ENCODE data around the gene DZANK1. TPM values are rescaled to one million over a fixed set of nuclear protein-coding genes. Genes with fewer than 3 reads are reported as not detected.

DZANK1 gene
- total and polyA plus RNA-seq, 2 of the 8 experiments (the other 6 are each of a cell fraction or from before 2014, with no cell fraction given), result 8.0 to 9.9 TPM

DNA sequence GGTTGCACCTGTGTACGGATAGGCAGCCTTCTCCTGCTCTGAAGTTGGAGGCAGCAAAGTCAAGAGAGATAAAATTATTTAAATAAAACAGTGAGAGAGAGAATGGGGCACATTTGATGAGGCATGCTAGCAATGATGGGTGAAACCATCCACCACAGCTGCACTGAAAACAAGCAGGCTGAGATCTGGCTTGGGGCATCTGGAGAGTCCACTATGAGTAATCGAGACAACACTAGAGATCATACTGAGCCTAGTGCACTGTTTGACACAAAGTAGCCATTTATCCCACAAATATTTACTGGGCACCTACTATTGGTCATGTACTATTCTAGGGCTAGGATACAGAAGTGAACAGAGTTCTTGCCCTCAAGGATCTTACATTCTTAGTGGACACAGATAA is 66.4 kb downstream of the DZANK1 start:
- no peaks in the 10 kb centered on the region for H3K79me2 ChIP-seq (ENCODE audit: control insufficient read depth in 1 of 2, insufficient read depth in 2 of 2, low read length in 2 of 2)
- H4K20me1 ChIP-seq (replicated peaks in 1 of 2; ENCODE audit: control insufficient read depth in 1 of 2, insufficient read depth in 2 of 2, low read length in 2 of 2), result no peaks in the 10 kb centered on the region
- no peaks in the 10 kb centered on the region for H3K27me3 ChIP-seq (replicated peaks in 1 of 4; ENCODE audit: control insufficient read depth in 3 of 4, extremely low read depth in 1 of 4, insufficient read depth in 3 of 4, low read length in 3 of 4)
- no peak for FAIRE-seq
- no peak overlapping the region for H4K8ac ChIP-seq (ENCODE audit: extremely low read depth, insufficient read depth, low read length)
- no peaks in the 10 kb centered on the region for H3K9me3 ChIP-seq (ENCODE audit: insufficient read depth in 2 of 2, low read depth in 1 of 2, low read length in 1 of 2)
- H3K23me2 ChIP-seq (ENCODE audit: low read depth, low read length), result no peaks in the 10 kb centered on the region
- H3K4ac ChIP-seq (replicated peaks; ENCODE audit: insufficient read length, low read depth, low read length), result no peak overlapping the region
- H2AK5ac ChIP-seq (ENCODE audit: low read depth, low read length), result no peak overlapping the region
- no peak overlapping the region for H3K9ac ChIP-seq (replicated peaks in 1 of 4; ENCODE audit: extremely low read depth in 1 of 4, low read depth in 3 of 4, low read length in 3 of 4)
- H3K14ac ChIP-seq (ENCODE audit: insufficient read length), result no peak overlapping the region
- H3K79me1 ChIP-seq (ENCODE audit: low read depth, low read length), result no peaks in the 10 kb centered on the region
- H3K36me3 ChIP-seq (ENCODE audit: control insufficient read depth in 2 of 4, insufficient read depth in 4 of 4, low read length in 3 of 4), result peaks cover 0 to 12% (median 2%) of the 10 kb centered on the region in 4 experiments; a peak in 3 of 8 replicates
- H2BK15ac ChIP-seq (ENCODE audit: low read length), result no peak overlapping the region
- no peak overlapping the region for H4K5ac ChIP-seq (ENCODE audit: insufficient read length, low read depth, low read length)
- H3K56ac ChIP-seq (replicated peaks; ENCODE audit: insufficient read length, low read depth, low read length), result no peak overlapping the region
- peaks cover 0 to under 1% (median 0%) of the 10 kb centered on the region in 4 experiments; a peak in 1 of 7 replicates for H3K4me1 ChIP-seq (replicated peaks in 1 of 4; ENCODE audit: control insufficient read depth in 3 of 4, insufficient read depth in 4 of 4, low read length in 3 of 4)
- H3K27ac ChIP-seq (ENCODE audit: low read depth, low read length), result no peak overlapping the region
- ChIA-PET CTCF (ENCODE audit: partially characterized antibody) (interaction anchor here (1.1 kb wide), 1 partner anchor 13 kb away, joined by 4 read pairs; no protein-coding TSS in a partner anchor), POLR2A (ENCODE audit: partially characterized antibody) (interaction anchor here (1.4 kb wide), 1 partner anchor 13 kb away, joined by 4 read pairs; no protein-coding TSS in a partner anchor)
- H2BK5ac ChIP-seq (ENCODE audit: low read depth, low read length), result no peak overlapping the region
- H3K23ac ChIP-seq (ENCODE audit: insufficient read length), result no peak overlapping the region
- no peak overlapping the region for H3K18ac ChIP-seq (ENCODE audit: extremely low read depth, low read length)
- H2BK120ac ChIP-seq (replicated peaks; ENCODE audit: low read depth, low read length), result no peak overlapping the region
- WGBS, 2 experiments (ENCODE audit: extremely low coverage in 1 of 2, insufficient coverage in 1 of 2, insufficient read length in 1 of 2, insufficient replicate concordance in 2 of 2, low coverage in 1 of 2, low lambda C conversion rate in 2 of 2, missing lambda C conversion rate in 1 of 2), result 92% methylated on average over 2 of the region's 2 CpGs; no CpG with 5 or more reads in 1 of the 2 experiments
- H2BK12ac ChIP-seq (ENCODE audit: low read depth, low read length), result no peak overlapping the region
- no peak overlapping the region for H2BK20ac ChIP-seq (ENCODE audit: low read length)
- no peak overlapping the region for H4K91ac ChIP-seq (replicated peaks; ENCODE audit: insufficient read length, low read length)
- no peak overlapping the region for H3K4me3 ChIP-seq (ENCODE audit: extremely low read depth in 1 of 4, insufficient read depth in 2 of 4, low read depth in 3 of 4, low read length in 4 of 4)
- no peak overlapping the region for H2AFZ ChIP-seq (ENCODE audit: low read length)
- DNase-seq (ENCODE audit: low read depth in 1 of 2, low spot score in 2 of 2), result no peak
- H3K4me2 ChIP-seq (ENCODE audit: insufficient read depth in 1 of 2, low read depth in 2 of 2, low read length in 2 of 2), result no peak overlapping the region
- TF ChIP-seq SP1 (IDR thresholded peaks at IDR 0.05; ENCODE audit: low read depth, low read length) (no peak), GABPA (IDR thresholded peaks at IDR 0.05; ENCODE audit: borderline replicate concordance, insufficient read depth, low read length) (no peak), TEAD4 (IDR thresholded peaks at IDR 0.05; ENCODE audit: low read depth, low read length) (no peak), CEBPB (IDR thresholded peaks at IDR 0.05; ENCODE audit: low read depth, low read length) (no peak), FOSL1 (IDR thresholded peaks at IDR 0.05; ENCODE audit: insufficient read depth, low read depth, low read length) (no peak), NANOG (IDR thresholded peaks at IDR 0.05; ENCODE audit: insufficient read depth, low read depth, low read length, poor library complexity, severe bottlenecking) (no peak), JUN (IDR thresholded peaks at IDR 0.05; ENCODE audit: low read depth, low read length) (no peak), POLR2A (IDR thresholded peaks at IDR 0.05; ENCODE audit: control extremely low read depth in 1 of 2, low read depth in 2 of 2, low read length in 2 of 2) (no peak), SIN3A (conservative IDR thresholded peaks at IDR 0.05 in 1 of 2, IDR thresholded peaks at IDR 0.05 in 1 of 2; ENCODE audit: low read depth in 1 of 2, low read length in 2 of 2) (no peak), RFX5 (IDR thresholded peaks at IDR 0.05; ENCODE audit: borderline replicate concordance, low read depth, low read length) (no peak), MAFK (IDR thresholded peaks at IDR 0.05; ENCODE audit: low read depth, low read length) (no peak), KDM1A (IDR thresholded peaks at IDR 0.05; ENCODE audit: borderline replicate concordance, low read length) (no peak), TCF12 (IDR thresholded peaks at IDR 0.05; ENCODE audit: low read depth, low read length) (no peak), EGR1 (IDR thresholded peaks at IDR 0.05; ENCODE audit: borderline replicate concordance, low read depth, low read length) (no peak), CBX5 (IDR thresholded peaks at IDR 0.05; ENCODE audit: low read depth, low read length) (no peak), CHD1 (IDR thresholded peaks at IDR 0.05; ENCODE audit: low read depth, low read length) (no peak)
